Mucosa of rectum (tissue), 2 donors: ENCODE data around the gene TENT5D.

Experiments
- H3K27ac ChIP-seq, 2 donors: one replicate each; pipeline ENCODE4 v1.7.0; 2013; ENCODE audit warnings: inconsistent platforms in 2 of 2, low read depth in 2 of 2, low read length in 2 of 2
- H3K27me3 ChIP-seq, 2 donors: one replicate each; pipeline ENCODE4 v1.7.0; 2013; ENCODE audit warnings: low read length in 2 of 2; ENCODE audit not compliant: control insufficient read depth in 2 of 2, insufficient read depth in 2 of 2
- H3K36me3 ChIP-seq, 2 donors: one replicate each; pipeline ENCODE4 v1.7.0; 2013; ENCODE audit warnings: low read length in 2 of 2; ENCODE audit not compliant: control insufficient read depth in 2 of 2, insufficient read depth in 2 of 2
- H3K4me1 ChIP-seq, 2 donors: one replicate each; pipeline ENCODE4 v1.7.0; 2013; ENCODE audit warnings: low read length in 2 of 2, mild to moderate bottlenecking in 1 of 2; ENCODE audit not compliant: control insufficient read depth in 2 of 2, insufficient read depth in 2 of 2
- H3K4me3 ChIP-seq, 2 donors: one replicate each; pipeline ENCODE4 v1.7.0; 2013; ENCODE audit warnings: low read length in 2 of 2
- H3K9ac ChIP-seq, 2 donors: one replicate each; pipeline ENCODE4 v1.7.0; 2013; ENCODE audit warnings: low read length in 2 of 2, low read depth in 1 of 2, mild to moderate bottlenecking in 1 of 2
- H3K9me3 ChIP-seq, 2 donors: one replicate each; pipeline ENCODE4 v1.7.0; 2013; ENCODE audit warnings: low read length in 2 of 2; ENCODE audit not compliant: control insufficient read depth in 2 of 2
- donor health status: healthy.
- donor health status: Normal muscosa, but diverticular disease.

The TENT5D gene

GRCh38 chrX:80471582-80471981 lies 51.3 kb downstream of the TENT5D start:
- H3K9me3 ChIP-seq: no peaks in the 10 kb centered on the region
- H3K4me3 ChIP-seq: no peak overlapping the region
- H3K4me1 ChIP-seq: no peaks in the 10 kb centered on the region
- H3K27me3 ChIP-seq: no peaks in the 10 kb centered on the region
- H3K9ac ChIP-seq: no peak overlapping the region
- H3K27ac ChIP-seq: no peak overlapping the region
- no peaks in the 10 kb centered on the region for H3K36me3 ChIP-seq

DNA sequence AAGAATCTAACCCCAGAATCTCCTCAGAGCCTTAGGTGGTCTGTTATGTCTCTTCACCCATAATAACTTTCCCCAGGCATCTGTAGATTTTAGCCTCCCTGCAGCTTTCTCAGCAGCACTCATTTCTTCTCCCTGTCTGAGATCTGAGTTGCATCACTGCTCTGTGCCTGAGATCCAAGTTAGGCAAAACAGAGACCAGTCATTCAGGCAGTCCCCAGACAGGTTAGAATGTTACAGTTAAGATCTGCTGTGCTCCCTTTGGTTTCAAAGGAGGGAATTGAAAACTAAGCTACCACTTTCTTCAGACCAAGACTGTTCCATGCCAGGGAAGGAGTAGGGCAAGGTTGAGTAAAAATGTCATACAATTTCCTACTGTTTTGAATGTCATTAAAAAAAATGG lies 65.3 kb downstream of the TENT5D start:
- no peak overlapping the region for H3K9ac ChIP-seq
- no peaks in the 10 kb centered on the region for H3K9me3 ChIP-seq
- no peaks in the 10 kb centered on the region for H3K36me3 ChIP-seq

DNA sequence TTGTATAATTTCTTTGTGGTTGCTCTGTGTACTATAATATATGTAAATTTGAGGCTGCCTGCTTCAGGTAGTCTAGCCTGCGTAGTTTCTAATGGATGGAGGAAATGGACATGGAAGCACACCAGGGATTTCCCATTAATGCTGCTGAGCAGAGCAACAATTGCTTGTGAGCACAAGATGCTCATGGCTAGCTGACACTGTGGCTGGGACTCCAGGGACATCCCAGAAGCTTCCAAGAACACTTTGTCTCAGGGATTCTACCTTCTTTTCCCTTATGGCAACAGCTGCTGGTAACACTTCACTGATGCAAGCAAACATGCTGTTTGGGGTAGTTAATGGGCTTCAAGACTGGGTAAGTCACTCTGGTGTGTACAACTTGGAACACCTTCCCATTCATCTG lies 66.1 kb downstream of the TENT5D start:
- H3K27me3 ChIP-seq: no peaks in the 10 kb centered on the region
- no peaks in the 10 kb centered on the region for H3K9me3 ChIP-seq
- H3K4me1 ChIP-seq: no peaks in the 10 kb centered on the region
- H3K27ac ChIP-seq: no peak overlapping the region
- no peaks in the 10 kb centered on the region for H3K36me3 ChIP-seq
- no peak overlapping the region for H3K4me3 ChIP-seq
- H3K9ac ChIP-seq: no peak overlapping the region

More for the DNA sequence above, 65.3 kb downstream of the TENT5D start:
- Histone ChIP-seq H3K27me3 (no peaks in the 10 kb centered on the region), H3K27ac (no peak overlapping the region), H3K4me3 (no peak overlapping the region), H3K4me1 (no peaks in the 10 kb centered on the region)

GRCh38 chrX:80489166-80489565 lies 68.9 kb downstream of the TENT5D start:
- H3K27ac ChIP-seq: no peak overlapping the region
- no peaks in the 10 kb centered on the region for H3K36me3 ChIP-seq
- H3K9me3 ChIP-seq: no peaks in the 10 kb centered on the region
- no peaks in the 10 kb centered on the region for H3K4me1 ChIP-seq
- H3K9ac ChIP-seq: no peak overlapping the region
- no peaks in the 10 kb centered on the region for H3K27me3 ChIP-seq
- no peak overlapping the region for H3K4me3 ChIP-seq
